Ovary (tissue), 3 donors: ENCODE results near the gene ADK.

Source experiments
- EP300 ChIP-seq: sonication (generic); formaldehyde crosslinking; IDR thresholded peaks from one replicate; pipeline ENCODE4 v1.6.1; 2017; ENCODE audit warnings: antibody characterized with exemption
- TF ChIP-seq, protein P1 (sequence below), 3 donors: fragments of 450-650 bp in 2 of 3; fragments of 200-600 bp in 1 of 3; IDR thresholded peaks; one replicate each; pipeline versions ENCODE4 v1.5.1 to v1.8.0; 2016 to 2022; ENCODE audit warnings: antibody characterized with exemption in 3 of 3, mild to moderate bottlenecking in 1 of 3
- donor health status: DM: no; HTN: no; CAD: no.

DNA sequence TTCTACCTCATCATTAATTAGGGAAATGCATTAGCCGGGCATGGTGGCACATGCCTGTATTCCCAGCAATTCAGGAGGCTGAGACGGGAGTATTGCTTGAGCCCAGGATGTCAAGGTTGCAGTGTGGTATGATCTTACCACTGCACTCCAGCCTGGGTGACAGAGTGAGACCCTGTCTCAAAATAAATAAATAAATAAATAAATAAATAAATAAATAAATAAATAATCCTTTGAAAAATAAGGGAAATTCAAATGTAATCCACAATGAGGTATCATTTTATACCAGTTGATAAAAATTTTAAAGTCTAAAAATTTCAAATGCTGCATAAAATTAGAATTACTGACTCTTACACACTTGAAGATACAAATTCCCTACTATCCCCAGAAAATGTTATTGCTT lies 334.3 kb downstream of the ADK start:
- TF ChIP-seq, protein P1, sequence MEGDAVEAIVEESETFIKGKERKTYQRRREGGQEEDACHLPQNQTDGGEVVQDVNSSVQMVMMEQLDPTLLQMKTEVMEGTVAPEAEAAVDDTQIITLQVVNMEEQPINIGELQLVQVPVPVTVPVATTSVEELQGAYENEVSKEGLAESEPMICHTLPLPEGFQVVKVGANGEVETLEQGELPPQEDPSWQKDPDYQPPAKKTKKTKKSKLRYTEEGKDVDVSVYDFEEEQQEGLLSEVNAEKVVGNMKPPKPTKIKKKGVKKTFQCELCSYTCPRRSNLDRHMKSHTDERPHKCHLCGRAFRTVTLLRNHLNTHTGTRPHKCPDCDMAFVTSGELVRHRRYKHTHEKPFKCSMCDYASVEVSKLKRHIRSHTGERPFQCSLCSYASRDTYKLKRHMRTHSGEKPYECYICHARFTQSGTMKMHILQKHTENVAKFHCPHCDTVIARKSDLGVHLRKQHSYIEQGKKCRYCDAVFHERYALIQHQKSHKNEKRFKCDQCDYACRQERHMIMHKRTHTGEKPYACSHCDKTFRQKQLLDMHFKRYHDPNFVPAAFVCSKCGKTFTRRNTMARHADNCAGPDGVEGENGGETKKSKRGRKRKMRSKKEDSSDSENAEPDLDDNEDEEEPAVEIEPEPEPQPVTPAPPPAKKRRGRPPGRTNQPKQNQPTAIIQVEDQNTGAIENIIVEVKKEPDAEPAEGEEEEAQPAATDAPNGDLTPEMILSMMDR (IDR thresholded peaks at IDR 0.05): no peak
- no peak for TF ChIP-seq EP300
